KMS-11 (cell line): Measurements from ENCODE around the gene CDC34.

Source experiments
- H2AFZ ChIP-seq: fragments of 200-600 bp; sonication (generic); 2 replicates; pipeline ENCODE4 v1.6.1; 2016; ENCODE audit warnings: antibody characterized with exemption, mixed run types, low read depth
- H3K27ac ChIP-seq: fragments of 200-600 bp; sonication (generic); 2 replicates; pipeline ENCODE4 v1.6.1; 2016; ENCODE audit warnings: mild to moderate bottlenecking, mixed run types
- H3K27me3 ChIP-seq: fragments of 200-600 bp; sonication (generic); 2 replicates; pipeline ENCODE4 v1.6.1; 2017; ENCODE audit warnings: mild to moderate bottlenecking, low read depth, mixed run types, moderate library complexity; ENCODE audit not compliant: insufficient read depth
- H3K36me3 ChIP-seq: fragments of 200-600 bp; sonication (generic); 2 replicates; pipeline ENCODE4 v1.6.1; 2017; ENCODE audit warnings: mild to moderate bottlenecking, mixed run types; ENCODE audit not compliant: insufficient read depth
- H3K4me1 ChIP-seq: fragments of 200-600 bp; sonication (generic); 2 replicates; pipeline ENCODE4 v1.6.1; 2016; ENCODE audit warnings: mild to moderate bottlenecking, low read depth, mixed run types; ENCODE audit not compliant: poor library complexity, severe bottlenecking
- H3K4me2 ChIP-seq: fragments of 200-600 bp; sonication (generic); 2 replicates; pipeline ENCODE4 v1.7.0; 2016; ENCODE audit warnings: mild to moderate bottlenecking, mixed run types
- H3K4me3 ChIP-seq: fragments of 200-600 bp; sonication (generic); IDR thresholded peaks from 2 replicates; pipeline ENCODE4 v1.6.1; 2017; ENCODE audit warnings: low read depth, low read length, mixed read lengths; ENCODE audit not compliant: insufficient read depth
- H3K79me2 ChIP-seq: fragments of 200-600 bp; sonication (generic); 2 replicates; pipeline ENCODE4 v1.6.1; 2016; ENCODE audit warnings: low read depth, mixed run types; ENCODE audit not compliant: insufficient read depth
- H3K9ac ChIP-seq: fragments of 200-600 bp; sonication (generic); 2 replicates; pipeline ENCODE4 v1.6.1; 2016; ENCODE audit warnings: mild to moderate bottlenecking, mixed run types
- H4K20me1 ChIP-seq: fragments of 200-600 bp; sonication (generic); 2 replicates; pipeline ENCODE4 v1.6.1; 2016; ENCODE audit warnings: mild to moderate bottlenecking, mixed run types; ENCODE audit not compliant: insufficient read depth
- TF ChIP-seq, protein P1 (sequence below): fragments of 200-600 bp; sonication (generic); conservative IDR thresholded peaks from 2 replicates; pipeline ENCODE4 v1.6.1; 2017; ENCODE audit warnings: low read depth, mild to moderate bottlenecking, antibody characterized with exemption, low read length, moderate library complexity, mixed read lengths

Gene CDC34

DNA sequence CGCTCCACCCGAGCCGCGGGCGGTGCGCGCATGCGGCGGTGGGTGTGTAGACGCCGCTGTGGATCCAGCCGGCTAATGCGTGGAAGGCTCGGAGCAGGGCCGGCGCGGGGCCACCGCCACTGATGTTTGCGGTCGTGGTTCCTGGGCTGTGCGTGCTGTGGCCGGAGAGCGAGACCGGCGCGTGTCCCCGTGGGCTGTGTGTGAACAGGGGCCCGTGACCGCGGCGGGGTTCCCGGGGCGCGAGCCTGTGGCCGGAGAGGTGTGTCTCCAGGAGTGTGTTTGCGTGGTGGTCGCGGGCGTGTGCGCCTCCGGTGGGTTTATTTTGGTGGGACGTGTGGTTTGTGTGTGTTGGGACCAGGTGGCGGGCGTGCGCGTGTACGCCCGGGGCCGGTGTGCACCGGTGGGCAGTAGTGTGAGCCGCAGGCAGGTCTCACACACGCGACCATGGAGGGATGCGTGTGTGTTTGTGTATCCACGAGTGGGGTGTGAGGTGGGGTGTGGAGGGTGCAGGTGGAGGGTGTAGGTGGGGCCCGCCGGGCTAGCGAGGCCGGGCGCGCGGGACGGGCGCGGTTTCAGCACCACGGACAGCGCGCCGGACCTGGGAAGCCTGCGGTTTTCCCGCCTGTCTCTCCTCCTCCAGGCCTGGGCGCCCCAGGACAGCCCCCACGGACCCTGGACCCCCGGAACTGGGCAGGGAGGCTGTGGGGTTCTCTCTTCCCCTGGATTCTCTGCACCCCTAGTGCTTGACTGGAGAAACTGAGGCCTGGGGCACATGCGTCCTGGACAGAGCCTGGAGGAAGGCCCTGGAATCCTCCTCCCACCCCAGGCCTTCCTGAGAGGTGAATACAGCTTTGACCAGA, 59.8 kb downstream of the CDC34 start:
- Histone ChIP-seq H3K4me3 (no peak overlapping the region), H3K27me3 (peaks cover 71% of the 10 kb centered on the region), H3K9ac (no peak overlapping the region), H3K27ac (no peak overlapping the region), H2AFZ (no peak overlapping the region), H4K20me1 (no peaks in the 10 kb centered on the region), H3K4me2 (no peak overlapping the region), H3K4me1 (peaks cover 10% of the 10 kb centered on the region), H3K79me2 (no peaks in the 10 kb centered on the region), H3K36me3 (no peaks in the 10 kb centered on the region)
- TF ChIP-seq, protein P1, sequence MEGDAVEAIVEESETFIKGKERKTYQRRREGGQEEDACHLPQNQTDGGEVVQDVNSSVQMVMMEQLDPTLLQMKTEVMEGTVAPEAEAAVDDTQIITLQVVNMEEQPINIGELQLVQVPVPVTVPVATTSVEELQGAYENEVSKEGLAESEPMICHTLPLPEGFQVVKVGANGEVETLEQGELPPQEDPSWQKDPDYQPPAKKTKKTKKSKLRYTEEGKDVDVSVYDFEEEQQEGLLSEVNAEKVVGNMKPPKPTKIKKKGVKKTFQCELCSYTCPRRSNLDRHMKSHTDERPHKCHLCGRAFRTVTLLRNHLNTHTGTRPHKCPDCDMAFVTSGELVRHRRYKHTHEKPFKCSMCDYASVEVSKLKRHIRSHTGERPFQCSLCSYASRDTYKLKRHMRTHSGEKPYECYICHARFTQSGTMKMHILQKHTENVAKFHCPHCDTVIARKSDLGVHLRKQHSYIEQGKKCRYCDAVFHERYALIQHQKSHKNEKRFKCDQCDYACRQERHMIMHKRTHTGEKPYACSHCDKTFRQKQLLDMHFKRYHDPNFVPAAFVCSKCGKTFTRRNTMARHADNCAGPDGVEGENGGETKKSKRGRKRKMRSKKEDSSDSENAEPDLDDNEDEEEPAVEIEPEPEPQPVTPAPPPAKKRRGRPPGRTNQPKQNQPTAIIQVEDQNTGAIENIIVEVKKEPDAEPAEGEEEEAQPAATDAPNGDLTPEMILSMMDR: no peak
